ENCODE results near the gene DNPH1. TPM values are rescaled to one million over a fixed set of nuclear protein-coding genes. Genes with fewer than 3 reads are reported as not detected.

The DNPH1 gene
- total and polyA plus RNA-seq, 2 of the 8 experiments (the other 6 are each of a cell fraction or from before 2014, with no cell fraction given): 33.9 to 134 TPM

GRCh38 chr6:43264599-43265145, 35.4 kb upstream of the DNPH1 start:
- H3K79me1 ChIP-seq (ENCODE audit: low read depth, low read length): no peaks in the 10 kb centered on the region
- ChIA-PET CTCF (ENCODE audit: partially characterized antibody) (interaction anchor here (0.7 to 9.4 kb wide), 24 partner anchors 9 to 242 kb away, joined by 3 to 78 read pairs (median 7); partner anchors contain the start of genes CRIP3, DLK2 and DNPH1), POLR2A (ENCODE audit: partially characterized antibody) (no interaction called here)
- H3K27me3 ChIP-seq (replicated peaks in 1 of 4; ENCODE audit: control insufficient read depth in 3 of 4, extremely low read depth in 1 of 4, insufficient read depth in 3 of 4, low read length in 3 of 4): peaks cover 2 to 20% (median 18%) of the 10 kb centered on the region in 4 experiments
- H2BK12ac ChIP-seq (ENCODE audit: low read depth, low read length): peak overlapping the region; percentile 50; the same call in 1 of the 2 replicates
- no peaks in the 10 kb centered on the region for H3K9me3 ChIP-seq (ENCODE audit: insufficient read depth in 2 of 2, low read depth in 1 of 2, low read length in 1 of 2)
- DNase-seq (ENCODE audit: low read depth in 1 of 2, low spot score in 2 of 2) (no peak), FAIRE-seq (no peak)
- H2BK20ac ChIP-seq (ENCODE audit: low read length): no peak overlapping the region
- no peak overlapping the region for H3K9ac ChIP-seq (replicated peaks in 1 of 4; ENCODE audit: extremely low read depth in 1 of 4, low read depth in 3 of 4, low read length in 3 of 4)
- no peaks in the 10 kb centered on the region for H3K36me3 ChIP-seq (ENCODE audit: control insufficient read depth in 2 of 4, insufficient read depth in 4 of 4, low read length in 3 of 4)
- peaks cover 4% of the 10 kb centered on the region; the same call in 1 of the 2 replicates for H3K23me2 ChIP-seq (ENCODE audit: low read depth, low read length)
- peak overlapping the region; percentile 95 for H2BK15ac ChIP-seq (ENCODE audit: low read length)
- WGBS, 2 experiments (ENCODE audit: extremely low coverage in 1 of 2, insufficient coverage in 1 of 2, insufficient read length in 1 of 2, insufficient replicate concordance in 2 of 2, low coverage in 1 of 2, low lambda C conversion rate in 2 of 2, missing lambda C conversion rate in 1 of 2): 79% methylated on average over 5 of the region's 5 CpGs; no CpG with 5 or more reads in 1 of the 2 experiments
- H3K4me1 ChIP-seq (replicated peaks in 1 of 4; ENCODE audit: control insufficient read depth in 3 of 4, insufficient read depth in 4 of 4, low read length in 3 of 4): peaks cover 3 to 19% (median 11%) of the 10 kb centered on the region in 4 experiments
- no peak overlapping the region for H3K18ac ChIP-seq (ENCODE audit: extremely low read depth, low read length)
- no peak overlapping the region for H2AK5ac ChIP-seq (ENCODE audit: low read depth, low read length)
- no peak overlapping the region for H3K4me3 ChIP-seq (ENCODE audit: extremely low read depth in 1 of 4, insufficient read depth in 2 of 4, low read depth in 3 of 4, low read length in 4 of 4)
- no peak overlapping the region for H2AFZ ChIP-seq (ENCODE audit: low read length)
- no peak overlapping the region for H4K8ac ChIP-seq (ENCODE audit: extremely low read depth, insufficient read depth, low read length)
- H4K20me1 ChIP-seq (replicated peaks in 1 of 2; ENCODE audit: control insufficient read depth in 1 of 2, insufficient read depth in 2 of 2, low read length in 2 of 2): peaks cover 0 to 2% of the 10 kb centered on the region in 2 experiments
- H4K91ac ChIP-seq (replicated peaks; ENCODE audit: insufficient read length, low read length): no peak overlapping the region
- no peak overlapping the region for H3K23ac ChIP-seq (ENCODE audit: insufficient read length)
- no peak overlapping the region for H3K4me2 ChIP-seq (ENCODE audit: insufficient read depth in 1 of 2, low read depth in 2 of 2, low read length in 2 of 2)
- H3K4ac ChIP-seq (replicated peaks; ENCODE audit: insufficient read length, low read depth, low read length): no peak overlapping the region
- no peak overlapping the region for H3K27ac ChIP-seq (ENCODE audit: low read depth, low read length)
- no peak overlapping the region for H3K56ac ChIP-seq (replicated peaks; ENCODE audit: insufficient read length, low read depth, low read length)
- no peaks in the 10 kb centered on the region for H3K79me2 ChIP-seq (ENCODE audit: control insufficient read depth in 1 of 2, insufficient read depth in 2 of 2, low read length in 2 of 2)
- no peak overlapping the region for H3K14ac ChIP-seq (ENCODE audit: insufficient read length)
- H4K5ac ChIP-seq (ENCODE audit: insufficient read length, low read depth, low read length): no peak overlapping the region
- H2BK120ac ChIP-seq (replicated peaks; ENCODE audit: low read depth, low read length): no peak overlapping the region
- H2BK5ac ChIP-seq (ENCODE audit: low read depth, low read length): no peak overlapping the region
- no peak for TF ChIP-seq ZNF274 (IDR thresholded peaks at IDR 0.05; ENCODE audit: borderline replicate concordance, extremely low read depth, low read length)
- no peak for TF ChIP-seq POLR2A (IDR thresholded peaks at IDR 0.05; ENCODE audit: control extremely low read depth in 1 of 2, low read depth in 2 of 2, low read length in 2 of 2)
- no peak for TF ChIP-seq KDM5A (IDR thresholded peaks at IDR 0.05; ENCODE audit: low read length)
- no peak for TF ChIP-seq MAFK (IDR thresholded peaks at IDR 0.05; ENCODE audit: low read depth, low read length)
- TF ChIP-seq RFX5 (IDR thresholded peaks at IDR 0.05; ENCODE audit: borderline replicate concordance, low read depth, low read length): no peak
- TF ChIP-seq CTBP2 (IDR thresholded peaks at IDR 0.05; ENCODE audit: borderline replicate concordance, insufficient read depth, insufficient read length, low read length): no peak
- no peak for TF ChIP-seq RBBP5 (IDR thresholded peaks at IDR 0.05; ENCODE audit: borderline replicate concordance, low read depth, low read length)
- TF ChIP-seq MAX (IDR thresholded peaks at IDR 0.05): no peak
- no peak for TF ChIP-seq GABPA (IDR thresholded peaks at IDR 0.05; ENCODE audit: borderline replicate concordance, insufficient read depth, low read length)
- TF ChIP-seq CHD1 (IDR thresholded peaks at IDR 0.05; ENCODE audit: low read depth, low read length): no peak
- TF ChIP-seq POLR2AphosphoS5 (IDR thresholded peaks at IDR 0.05; ENCODE audit: low read depth, low read length): no peak
- TF ChIP-seq TAF1 (IDR thresholded peaks at IDR 0.05; ENCODE audit: low read depth, low read length): no peak
- TF ChIP-seq EP300 (IDR thresholded peaks at IDR 0.05; ENCODE audit: borderline replicate concordance in 1 of 2, low read depth in 2 of 2, low read length in 2 of 2): no peak
